K562 (cell line): ENCODE data around the gene GGA2. TPM values are rescaled to one million over a fixed set of nuclear protein-coding genes. Genes with fewer than 3 reads are reported as not detected.

Experiments used
- BCOR ChIP-seq: fragments of 450-650 bp; IDR thresholded peaks from 2 replicates; pipeline ENCODE4 v1.6.1; 2016
- BRCA1 ChIP-seq, 2 experiments: fragments of 450-650 bp in 1 of 2; sonication (generic) in 1 of 2; formaldehyde crosslinking in 1 of 2; IDR thresholded peaks; 2 replicates each; pipeline versions ENCODE4 v1.5.0 to v1.6.1; 2017 to 2020; ENCODE audit warnings: mild to moderate bottlenecking in 1 of 2, missing genetic modification reagents in 1 of 2
- E2F4 ChIP-seq: sonication (generic); formaldehyde crosslinking; IDR thresholded peaks from 2 replicates; pipeline ENCODE4 v1.8.0; 2022; ENCODE audit warnings: mild to moderate bottlenecking, low read depth, missing genetic modification reagents
- HINFP ChIP-seq: fragments of 450-650 bp; conservative IDR thresholded peaks from 2 replicates; pipeline ENCODE4 v1.6.1; 2016; ENCODE audit warnings: missing genetic modification characterization, low read depth, mild to moderate bottlenecking, control low read depth, missing compliant biosample characterization
- KDM1A ChIP-seq, 2 experiments: fragments of 450-650 bp; IDR thresholded peaks; 2 replicates each; pipeline ENCODE4 v1.6.1; 2016; ENCODE audit warnings: mild to moderate bottlenecking in 2 of 2
- NCOA6 ChIP-seq: fragments of 450-650 bp; IDR thresholded peaks from 2 replicates; pipeline ENCODE4 v1.6.1; 2017; ENCODE audit warnings: mild to moderate bottlenecking
- TCF7L2 ChIP-seq: fragments of 150-350 bp; IDR thresholded peaks from 2 replicates; pipeline ENCODE4 v1.6.1; 2016; ENCODE audit warnings: low read depth, mild to moderate bottlenecking, low read length, moderate library complexity
- YY1 ChIP-seq, 3 experiments: IDR thresholded peaks; 2 replicates each; pipeline ENCODE4 v1.6.1; 2011; ENCODE audit warnings: low read length in 2 of 3, mild to moderate bottlenecking in 2 of 3, moderate library complexity in 2 of 3, borderline replicate concordance in 1 of 3, control low read depth in 1 of 3, low read depth in 1 of 3; ENCODE audit not compliant: insufficient read depth in 3 of 3, insufficient replicate concordance in 2 of 3, control insufficient read depth in 1 of 3, insufficient read length in 1 of 3; ENCODE audit errors: extremely low read depth in 1 of 3
- ZMIZ1 ChIP-seq, 2 experiments: fragments of 150-350 bp in 1 of 2; IDR thresholded peaks; 2 replicates each; pipeline ENCODE4 v1.6.1; 2012 to 2016; ENCODE audit warnings: low read depth in 2 of 2, low read length in 2 of 2, mild to moderate bottlenecking in 1 of 2, moderate library complexity in 1 of 2
- ZNF512 ChIP-seq: IDR thresholded peaks from 2 replicates; pipeline ENCODE4 v1.6.1; 2016; ENCODE audit warnings: missing genetic modification characterization, missing compliant biosample characterization
- ZNF644 ChIP-seq: fragments of 200-800 bp; sonication (Bioruptor generic); IDR thresholded peaks from 2 replicates; pipeline ENCODE4 v1.6.1; 2016; ENCODE audit warnings: low read depth, missing genetic modification characterization, missing compliant biosample characterization
- polyA plus RNA-seq, 8 experiments: library from polyadenylated mRNA; depleted of rRNA in 4 of 8; stranded (reverse) in 5 of 8; unstranded in 3 of 8; fragments of >200 nt; fragmentation: Nextera tagmentation in 2 of 8; fragmentation: Illumina TruSeq in 1 of 8; extraction: Ambion mirVana in 2 of 8; extraction: Trizol in 1 of 8; gene quantifications; 2 replicates each; pipeline versions ENCODE4 v1.2.1 to v1.2.3, GENCODE V29; 2011 to 2014; ENCODE audit warnings: inconsistent platforms in 1 of 8, missing spikeins in 1 of 8
- total RNA-seq, 7 experiments: library from RNA; depleted of rRNA in 6 of 7; stranded (reverse); fragments of >200 nt in 6 of 7; fragmentation: Illumina TruSeq in 2 of 7; extraction: Trizol in 2 of 7; gene quantifications; 2 replicates each; pipeline versions ENCODE4 v1.2.1 to v1.2.3, GENCODE V29; 2011 to 2021; ENCODE audit warnings: low replicate concordance in 1 of 7

Gene GGA2
- total and polyA plus RNA-seq, 9 of the 15 experiments (the other 6 are each of a cell fraction or from before 2014, with no cell fraction given) = 11.9 to 133 (median 66.3) TPM

- no peak for TF ChIP-seq ZMIZ1 (IDR thresholded peaks at IDR 0.05; ENCODE audit: low read depth in 2 of 2, low read length in 2 of 2)
- TF ChIP-seq BRCA1 (IDR thresholded peaks at IDR 0.05) = no peak
- TF ChIP-seq BRCA1 (CRISPR knock-in tag; IDR thresholded peaks at IDR 0.05) = no peak
- TF ChIP-seq YY1 (IDR thresholded peaks at IDR 0.05; ENCODE audit: borderline replicate concordance in 1 of 3, control insufficient read depth in 1 of 3, extremely low read depth in 1 of 3, insufficient read depth in 3 of 3, insufficient read length in 1 of 3, insufficient replicate concordance in 2 of 3, low read depth in 1 of 3, low read length in 2 of 3) = peak; percentile 28 to 79 (median 78)
- no peak for TF ChIP-seq NCOA6
- no peak for TF ChIP-seq HINFP (tag)
- TF ChIP-seq ZNF644 (tag) = 0 out of 2 replicates have a peak, but pooled peaks have one; percentile 42
- no peak for TF ChIP-seq TCF7L2
- peak; percentile 65; the same call in 1 of the 2 replicates for TF ChIP-seq BCOR
- no peak for TF ChIP-seq ZNF512 (tag)
- TF ChIP-seq KDM1A (IDR thresholded peaks at IDR 0.05) = peak in 1 of 2 experiments; percentile 31; a peak in 1 of 4 replicates
- no peak for TF ChIP-seq E2F4
Observed at GRCh38 chr16:23510164-23510914, at the start of gene GGA2 (continued).
